ENCODE data around the gene TNRC18.

Gene TNRC18

DNA sequence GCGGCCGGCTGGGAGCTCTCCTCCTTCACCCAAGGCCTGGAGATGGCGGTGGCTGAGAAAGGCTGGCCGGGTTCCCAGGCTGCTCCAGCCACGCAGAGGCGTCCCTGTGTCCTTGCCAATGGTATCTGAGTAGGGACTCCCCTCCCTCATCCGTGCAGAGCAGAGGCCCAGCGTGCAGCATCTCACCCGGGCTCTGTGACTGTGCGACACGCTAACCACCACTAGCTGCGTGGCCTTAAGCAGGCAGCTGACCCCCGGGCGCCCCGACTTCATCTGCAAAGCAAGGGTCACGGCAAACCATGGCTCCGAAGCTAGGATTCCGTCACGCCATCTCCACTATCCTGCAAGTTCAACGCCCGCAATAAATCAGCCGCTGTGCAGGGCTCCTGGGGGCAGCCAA, 47.2 kb upstream of the TNRC18 start (continued):
- TF ChIP-seq, protein P1, sequence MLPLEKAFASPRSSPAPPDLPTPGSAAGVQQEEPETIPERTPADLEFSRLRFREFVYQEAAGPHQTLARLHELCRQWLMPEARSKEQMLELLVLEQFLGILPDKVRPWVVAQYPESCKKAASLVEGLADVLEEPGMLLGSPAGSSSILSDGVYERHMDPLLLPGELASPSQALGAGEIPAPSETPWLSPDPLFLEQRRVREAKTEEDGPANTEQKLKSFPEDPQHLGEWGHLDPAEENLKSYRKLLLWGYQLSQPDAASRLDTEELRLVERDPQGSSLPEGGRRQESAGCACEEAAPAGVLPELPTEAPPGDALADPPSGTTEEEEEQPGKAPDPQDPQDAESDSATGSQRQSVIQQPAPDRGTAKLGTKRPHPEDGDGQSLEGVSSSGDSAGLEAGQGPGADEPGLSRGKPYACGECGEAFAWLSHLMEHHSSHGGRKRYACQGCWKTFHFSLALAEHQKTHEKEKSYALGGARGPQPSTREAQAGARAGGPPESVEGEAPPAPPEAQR (tag by site-specific recombination; IDR thresholded peaks at IDR 0.05), result no peak
- TF ChIP-seq KLF8 (tag by site-specific recombination; IDR thresholded peaks at IDR 0.05) (no peak), OSR2 (tag by site-specific recombination; IDR thresholded peaks at IDR 0.05) (no peak), GLIS2 (tag by site-specific recombination; IDR thresholded peaks at IDR 0.05) (no peak), ZNF112 (tag by site-specific recombination; IDR thresholded peaks at IDR 0.05) (no peak)

DNA sequence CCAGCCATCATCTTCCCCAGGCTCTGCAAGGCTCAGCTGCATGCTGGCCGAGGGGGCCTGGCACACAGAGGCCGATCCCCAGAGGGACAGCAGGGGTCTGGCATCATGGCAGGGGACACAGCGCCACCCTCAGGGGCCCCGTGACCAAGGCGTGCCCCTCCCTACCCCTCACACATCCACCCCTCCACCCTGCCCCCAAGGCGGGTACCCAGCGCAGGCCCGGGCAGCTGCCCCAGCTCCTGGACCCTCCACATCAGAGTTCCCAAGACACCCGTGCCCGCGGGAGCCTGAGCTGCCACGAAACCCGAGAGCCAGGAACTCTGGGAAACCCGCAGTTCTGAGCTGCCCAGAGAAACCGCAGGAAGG, 46.5 kb upstream of the TNRC18 start:
- CTCF ChIA-PET, result interaction anchor here (0.6 kb wide), 2 partner anchors 21 to 62 kb away, joined by 3 read pairs; no protein-coding TSS in a partner anchor
- Histone ChIP-seq H3K36me3 (ENCODE audit: control insufficient read depth in 2 of 2, insufficient read depth in 1 of 2, low read length in 2 of 2) (no peaks in the 10 kb centered on the region), H3K27ac (ENCODE audit: extremely low read depth, low read depth, low read length) (no peak overlapping the region), H3K9me3 (ENCODE audit: control insufficient read depth, insufficient read depth, low read depth, low read length) (no peaks in the 10 kb centered on the region), H3K4me1 (ENCODE audit: control insufficient read depth, insufficient read depth, low read length) (no peaks in the 10 kb centered on the region), H3K4me3 (ENCODE audit: low read depth, low read length) (no peak overlapping the region)
- POLR2A ChIA-PET, result interaction anchor here (0.7 kb wide), 1 partner anchor 39 kb away, joined by 4 read pairs; no protein-coding TSS in a partner anchor
- TF ChIP-seq, protein P2, sequence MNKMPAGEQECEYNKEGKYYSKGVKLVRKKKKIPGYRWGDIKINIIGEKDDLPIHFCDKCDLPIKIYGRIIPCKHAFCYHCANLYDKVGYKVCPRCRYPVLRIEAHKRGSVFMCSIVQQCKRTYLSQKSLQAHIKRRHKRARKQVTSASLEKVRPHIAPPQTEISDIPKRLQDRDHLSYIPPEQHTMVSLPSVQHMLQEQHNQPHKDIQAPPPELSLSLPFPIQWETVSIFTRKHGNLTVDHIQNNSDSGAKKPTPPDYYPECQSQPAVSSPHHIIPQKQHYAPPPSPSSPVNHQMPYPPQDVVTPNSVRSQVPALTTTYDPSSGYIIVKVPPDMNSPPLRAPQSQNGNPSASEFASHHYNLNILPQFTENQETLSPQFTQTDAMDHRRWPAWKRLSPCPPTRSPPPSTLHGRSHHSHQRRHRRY (tag by site-specific recombination; IDR thresholded peaks at IDR 0.05), result no peak
- TF ChIP-seq, protein P3, sequence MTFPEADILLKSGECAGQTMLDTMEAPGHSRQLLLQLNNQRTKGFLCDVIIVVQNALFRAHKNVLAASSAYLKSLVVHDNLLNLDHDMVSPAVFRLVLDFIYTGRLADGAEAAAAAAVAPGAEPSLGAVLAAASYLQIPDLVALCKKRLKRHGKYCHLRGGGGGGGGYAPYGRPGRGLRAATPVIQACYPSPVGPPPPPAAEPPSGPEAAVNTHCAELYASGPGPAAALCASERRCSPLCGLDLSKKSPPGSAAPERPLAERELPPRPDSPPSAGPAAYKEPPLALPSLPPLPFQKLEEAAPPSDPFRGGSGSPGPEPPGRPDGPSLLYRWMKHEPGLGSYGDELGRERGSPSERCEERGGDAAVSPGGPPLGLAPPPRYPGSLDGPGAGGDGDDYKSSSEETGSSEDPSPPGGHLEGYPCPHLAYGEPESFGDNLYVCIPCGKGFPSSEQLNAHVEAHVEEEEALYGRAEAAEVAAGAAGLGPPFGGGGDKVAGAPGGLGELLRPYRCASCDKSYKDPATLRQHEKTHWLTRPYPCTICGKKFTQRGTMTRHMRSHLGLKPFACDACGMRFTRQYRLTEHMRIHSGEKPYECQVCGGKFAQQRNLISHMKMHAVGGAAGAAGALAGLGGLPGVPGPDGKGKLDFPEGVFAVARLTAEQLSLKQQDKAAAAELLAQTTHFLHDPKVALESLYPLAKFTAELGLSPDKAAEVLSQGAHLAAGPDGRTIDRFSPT (tag by site-specific recombination; IDR thresholded peaks at IDR 0.05), result 0 out of 2 replicates have a peak, but pooled peaks have one; percentile 2

DNA sequence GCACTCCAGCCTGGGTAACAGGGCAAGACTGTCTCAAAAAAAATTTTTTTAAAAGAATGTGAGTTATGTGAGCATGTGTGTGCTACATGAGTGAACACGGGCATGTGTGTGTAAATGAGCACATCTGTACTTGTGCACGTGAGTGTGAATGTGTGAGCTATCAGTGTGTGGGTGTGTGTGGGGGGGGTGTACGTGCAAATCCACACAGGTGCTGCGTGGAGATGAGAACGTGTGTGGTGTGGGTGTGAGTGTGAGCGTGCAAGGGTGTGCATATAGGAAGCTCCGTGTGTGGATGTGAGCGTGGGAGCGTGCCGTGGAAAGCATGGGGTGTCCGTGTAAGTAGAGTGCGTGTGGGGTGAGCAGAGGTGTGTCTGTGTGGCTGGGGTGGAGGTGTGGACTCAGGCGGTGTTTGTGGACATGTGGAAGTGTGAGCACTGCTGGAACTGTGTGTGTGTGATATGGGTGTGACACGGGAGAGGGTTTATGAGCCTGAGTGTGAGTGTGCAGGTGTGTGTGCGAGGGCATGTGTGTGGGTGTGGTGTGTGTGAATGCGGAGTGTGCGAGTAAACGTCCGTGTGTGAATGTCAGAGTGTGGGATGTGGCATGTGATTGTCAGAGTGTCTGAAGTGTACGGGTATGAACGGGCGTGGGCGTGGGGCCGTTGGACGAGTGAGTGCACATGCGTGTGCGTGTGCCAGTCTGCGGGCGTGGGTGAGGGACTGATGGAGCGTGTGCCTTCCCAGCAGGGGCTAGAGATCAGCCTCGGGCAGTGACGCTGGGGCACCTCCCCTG, 45.9 kb upstream of the TNRC18 start:
- ChIA-PET POLR2A (no interaction called here), CTCF (no interaction called here)
- Histone ChIP-seq H3K4me1 (ENCODE audit: control insufficient read depth, insufficient read depth, low read length) (no peaks in the 10 kb centered on the region), H3K9me3 (ENCODE audit: control insufficient read depth, insufficient read depth, low read depth, low read length) (no peaks in the 10 kb centered on the region), H3K27ac (ENCODE audit: extremely low read depth, low read depth, low read length) (no peak overlapping the region), H3K36me3 (ENCODE audit: control insufficient read depth in 2 of 2, insufficient read depth in 1 of 2, low read length in 2 of 2) (no peaks in the 10 kb centered on the region), H3K4me3 (ENCODE audit: low read depth, low read length) (no peak overlapping the region)
- TF ChIP-seq ZFP3 (tag by site-specific recombination; IDR thresholded peaks at IDR 0.05; ENCODE audit: low read depth) (no peak), ZNF510 (tag by site-specific recombination; IDR thresholded peaks at IDR 0.05; ENCODE audit: insufficient replicate concordance) (no peak), ZFP41 (tag by site-specific recombination; IDR thresholded peaks at IDR 0.05; ENCODE audit: borderline replicate concordance) (no peak), ZNF624 (tag by site-specific recombination; IDR thresholded peaks at IDR 0.05) (no peak), EGR2 (tag by site-specific recombination; IDR thresholded peaks at IDR 0.05; ENCODE audit: low read depth) (peak; percentile 68), ZNF658 (tag by site-specific recombination; IDR thresholded peaks at IDR 0.05) (no peak), ZFHX2 (tag by site-specific recombination; conservative IDR thresholded peaks at IDR 0.05) (peak; percentile 79), ZNF324 (tag by site-specific recombination; IDR thresholded peaks at IDR 0.05) (no peak), SETDB1 (IDR thresholded peaks at IDR 0.05; ENCODE audit: insufficient read length, low read length) (no peak)
- TF ChIP-seq, protein P3 (tag by site-specific recombination; IDR thresholded peaks at IDR 0.05), result 0 out of 2 replicates have a peak, but pooled peaks have one; percentile 25
- TF ChIP-seq, protein P4, sequence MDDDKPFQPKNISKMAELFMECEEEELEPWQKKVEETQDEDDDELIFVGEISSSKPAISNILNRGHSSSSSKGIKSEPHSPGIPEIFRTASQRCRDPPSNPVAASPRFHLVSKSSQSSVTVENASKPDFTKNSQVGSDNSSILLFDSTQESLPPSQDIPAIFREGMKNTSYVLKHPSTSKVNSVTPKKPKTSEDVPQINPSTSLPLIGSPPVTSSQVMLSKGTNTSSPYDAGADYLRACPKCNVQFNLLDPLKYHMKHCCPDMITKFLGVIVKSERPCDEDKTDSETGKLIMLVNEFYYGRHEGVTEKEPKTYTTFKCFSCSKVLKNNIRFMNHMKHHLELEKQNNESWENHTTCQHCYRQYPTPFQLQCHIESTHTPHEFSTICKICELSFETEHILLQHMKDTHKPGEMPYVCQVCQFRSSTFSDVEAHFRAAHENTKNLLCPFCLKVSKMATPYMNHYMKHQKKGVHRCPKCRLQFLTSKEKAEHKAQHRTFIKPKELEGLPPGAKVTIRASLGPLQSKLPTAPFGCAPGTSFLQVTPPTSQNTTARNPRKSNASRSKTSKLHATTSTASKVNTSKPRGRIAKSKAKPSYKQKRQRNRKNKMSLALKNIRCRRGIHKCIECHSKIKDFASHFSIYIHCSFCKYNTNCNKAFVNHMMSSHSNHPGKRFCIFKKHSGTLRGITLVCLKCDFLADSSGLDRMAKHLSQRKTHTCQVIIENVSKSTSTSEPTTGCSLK (tag by site-specific recombination; IDR thresholded peaks at IDR 0.05), result no peak
- TF ChIP-seq, protein P5, sequence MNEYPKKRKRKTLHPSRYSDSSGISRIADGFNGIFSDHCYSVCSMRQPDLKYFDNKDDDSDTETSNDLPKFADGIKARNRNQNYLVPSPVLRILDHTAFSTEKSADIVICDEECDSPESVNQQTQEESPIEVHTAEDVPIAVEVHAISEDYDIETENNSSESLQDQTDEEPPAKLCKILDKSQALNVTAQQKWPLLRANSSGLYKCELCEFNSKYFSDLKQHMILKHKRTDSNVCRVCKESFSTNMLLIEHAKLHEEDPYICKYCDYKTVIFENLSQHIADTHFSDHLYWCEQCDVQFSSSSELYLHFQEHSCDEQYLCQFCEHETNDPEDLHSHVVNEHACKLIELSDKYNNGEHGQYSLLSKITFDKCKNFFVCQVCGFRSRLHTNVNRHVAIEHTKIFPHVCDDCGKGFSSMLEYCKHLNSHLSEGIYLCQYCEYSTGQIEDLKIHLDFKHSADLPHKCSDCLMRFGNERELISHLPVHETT (tag by site-specific recombination; IDR thresholded peaks at IDR 0.05), result no peak
- TF ChIP-seq, protein P6, sequence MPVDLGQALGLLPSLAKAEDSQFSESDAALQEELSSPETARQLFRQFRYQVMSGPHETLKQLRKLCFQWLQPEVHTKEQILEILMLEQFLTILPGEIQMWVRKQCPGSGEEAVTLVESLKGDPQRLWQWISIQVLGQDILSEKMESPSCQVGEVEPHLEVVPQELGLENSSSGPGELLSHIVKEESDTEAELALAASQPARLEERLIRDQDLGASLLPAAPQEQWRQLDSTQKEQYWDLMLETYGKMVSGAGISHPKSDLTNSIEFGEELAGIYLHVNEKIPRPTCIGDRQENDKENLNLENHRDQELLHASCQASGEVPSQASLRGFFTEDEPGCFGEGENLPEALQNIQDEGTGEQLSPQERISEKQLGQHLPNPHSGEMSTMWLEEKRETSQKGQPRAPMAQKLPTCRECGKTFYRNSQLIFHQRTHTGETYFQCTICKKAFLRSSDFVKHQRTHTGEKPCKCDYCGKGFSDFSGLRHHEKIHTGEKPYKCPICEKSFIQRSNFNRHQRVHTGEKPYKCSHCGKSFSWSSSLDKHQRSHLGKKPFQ (tag by site-specific recombination; IDR thresholded peaks at IDR 0.05), result peak; percentile 67; the same call in 1 of the 2 replicates

Measured in HEK293 (cell line).